GM21737 (cell line): ENCODE data around the gene CMTM2.
"Not testable (repeated sequence)": the region's sequence is repeated elsewhere in the genome, so short reads cannot be mapped to it uniquely, and the experiment has no call there.

Source experiments
- ATAC-seq: cut with Tn5 transposase; IDR thresholded peaks from one replicate; pipeline ENCODE4 v1.9.1; 2021; ENCODE audit warnings: mild to moderate bottlenecking, moderate library complexity; ENCODE audit not compliant: unreplicated experiment

CMTM2 gene

GRCh38 chr16:66605177-66605978 lies 26.1 kb downstream of the CMTM2 start:
- ATAC-seq = no peak

- peak; percentile 50 for ATAC-seq
Measured at GRCh38 chr16:66605979-66606751, 26.9 kb downstream of the CMTM2 start.

GRCh38 chr16:66608241-66609138 lies 29.2 kb downstream of the CMTM2 start:
- no peak for ATAC-seq

- ATAC-seq = no peak
Measured at GRCh38 chr16:66609139-66609510, 29.9 kb downstream of the CMTM2 start.

GRCh38 chr16:66610111-66610820 lies 31.0 kb downstream of the CMTM2 start:
- no peak for ATAC-seq

GRCh38 chr16:66611911-66612310 lies 32.6 kb downstream of the CMTM2 start:
- not testable (repeated sequence) for ATAC-seq

- ATAC-seq = no peak
Measured at GRCh38 chr16:66612422-66612821, 33.2 kb downstream of the CMTM2 start.

- no peak for ATAC-seq
Measured at GRCh38 chr16:66614161-66614802, 35.0 kb downstream of the CMTM2 start.

- no peak for ATAC-seq
Measured at GRCh38 chr16:66616169-66616568, 36.9 kb downstream of the CMTM2 start.

GRCh38 chr16:66616592-66616991 lies 37.3 kb downstream of the CMTM2 start:
- no peak for ATAC-seq

GRCh38 chr16:66617010-66617434 lies 37.8 kb downstream of the CMTM2 start:
- ATAC-seq = no peak

GRCh38 chr16:66617728-66618127 lies 38.5 kb downstream of the CMTM2 start:
- ATAC-seq = no peak

GRCh38 chr16:66618588-66619375 lies 39.5 kb downstream of the CMTM2 start:
- ATAC-seq = no peak

GRCh38 chr16:66619534-66620428 lies 40.5 kb downstream of the CMTM2 start:
- ATAC-seq = no peak

- no peak for ATAC-seq
Measured at GRCh38 chr16:66620429-66620795, 41.1 kb downstream of the CMTM2 start.

- ATAC-seq = no peak
Measured at GRCh38 chr16:66621973-66622372, 42.7 kb downstream of the CMTM2 start.

- ATAC-seq = no peak
Measured at GRCh38 chr16:66622863-66623262, 43.6 kb downstream of the CMTM2 start.

GRCh38 chr16:66623755-66624154 lies 44.5 kb downstream of the CMTM2 start:
- no peak for ATAC-seq
